Daoy (cell line): ENCODE results near the gene DYSF. TPM values are rescaled to one million over a fixed set of nuclear protein-coding genes. Genes with fewer than 3 reads are reported as not detected.

Experiments used
- DNase-seq: peaks from one replicate; pipeline ENCODE4 v3.0.0-alpha.2; 2015; ENCODE audit warnings: low read depth
- total RNA-seq: library from RNA; depleted of rRNA; stranded (reverse); fragments of >200 nt; shearing (Covaris generic); gene quantifications from 2 replicates; pipeline ENCODE4 v1.2.3, GENCODE V29; 2014

The DYSF gene
- total RNA-seq, 1 experiment from 2014 or later, result 0.23 TPM

GRCh38 chr2:71672826-71673795 is 219.8 kb downstream of the DYSF start:
- DNase-seq, result no peak

GRCh38 chr2:71674158-71674851 is 220.9 kb downstream of the DYSF start:
- DNase-seq, result no peak

GRCh38 chr2:71675296-71675695 is 221.9 kb downstream of the DYSF start:
- DNase-seq, result no peak

- no peak for DNase-seq
These were observed 225.5 kb downstream of the DYSF start for GRCh38 chr2:71678874-71679273.

- no peak for DNase-seq
These were observed 226.1 kb downstream of the DYSF start for GRCh38 chr2:71679491-71679890.

- no peak for DNase-seq
These were observed 227.6 kb downstream of the DYSF start for GRCh38 chr2:71680925-71681324.

- no peak for DNase-seq
These were observed 228.3 kb downstream of the DYSF start for GRCh38 chr2:71681626-71682025.

GRCh38 chr2:71682341-71682740 is 229.0 kb downstream of the DYSF start:
- no peak for DNase-seq

GRCh38 chr2:71683070-71683469 is 229.7 kb downstream of the DYSF start:
- no peak for DNase-seq

GRCh38 chr2:71683666-71684065 is 230.3 kb downstream of the DYSF start:
- DNase-seq, result no peak

GRCh38 chr2:71684226-71685072 is 231.1 kb downstream of the DYSF start:
- DNase-seq, result no peak

- DNase-seq, result no peak
These were observed 231.9 kb downstream of the DYSF start for GRCh38 chr2:71685073-71685848.

- DNase-seq, result no peak
These were observed 232.7 kb downstream of the DYSF start for GRCh38 chr2:71685941-71686611.

- no peak for DNase-seq
These were observed 233.4 kb downstream of the DYSF start for GRCh38 chr2:71686781-71687180.

GRCh38 chr2:71687412-71687811 is 234.1 kb downstream of the DYSF start:
- DNase-seq, result no peak

GRCh38 chr2:71688530-71688929 is 235.2 kb downstream of the DYSF start:
- DNase-seq, result no peak

- no peak for DNase-seq
These were observed 236.0 kb downstream of the DYSF start for GRCh38 chr2:71689393-71689792.

GRCh38 chr2:71689968-71690834 is 236.8 kb downstream of the DYSF start:
- no peak for DNase-seq

- DNase-seq, result no peak
These were observed 237.6 kb downstream of the DYSF start for GRCh38 chr2:71690876-71691475.
